Naive thymus-derived CD4-positive, alpha-beta T cell (primary cell): ENCODE results near the gene POM121. TPM values are rescaled to one million over a fixed set of nuclear protein-coding genes. Genes with fewer than 3 reads are reported as not detected.
"Not testable (repeated sequence)": the region's sequence is repeated elsewhere in the genome, so short reads cannot be mapped to it uniquely, and the experiment has no call there.

Source experiments
- ATAC-seq: fragments of 150-1000 bp; cut with Tn5 transposase; 2 replicates; pipeline ENCODE4 v1.10.0; 2021; ENCODE audit warnings: mild to moderate bottlenecking, moderate library complexity
- CTCF ChIA-PET: fragments of 350-600 bp; sonication (Branson Sonifier 250); formaldehyde crosslinking; loops from one replicate; lab custom pipeline; 2021; ENCODE audit warnings: antibody characterized with exemption; lab: Charles Lee
- POLR2A ChIA-PET: fragments of 350-600 bp; sonication (Branson Sonifier 250); formaldehyde crosslinking; loops from one replicate; lab custom pipeline; 2021; ENCODE audit warnings: antibody characterized with exemption, inconsistent platforms; lab: Charles Lee
- DNase-seq, 9 donors: peaks; one replicate each; pipeline versions ENCODE4 v3.0.0 to v3.0.0-alpha.2; 2020 to 2022; ENCODE audit warnings: mixed read lengths in 1 of 9
- H3K27ac ChIP-seq: one replicate; pipeline ENCODE4 v1.7.0; 2013; ENCODE audit warnings: mild to moderate bottlenecking, low read depth, low read length, moderate library complexity
- H3K27me3 ChIP-seq, 2 donors: one replicate each; pipeline ENCODE4 v1.7.0; 2013; ENCODE audit warnings: low read length in 2 of 2, mild to moderate bottlenecking in 2 of 2, moderate library complexity in 2 of 2; ENCODE audit not compliant: control insufficient read depth in 2 of 2, insufficient read depth in 2 of 2
- H3K36me3 ChIP-seq, 3 experiments: 1 replicate in 2 of 3; 2 replicates in 1 of 3; pipeline ENCODE4 v1.7.0; 2013; ENCODE audit warnings: low read length in 3 of 3, mild to moderate bottlenecking in 3 of 3, moderate library complexity in 1 of 3; ENCODE audit not compliant: insufficient read depth in 3 of 3, control insufficient read depth in 2 of 3
- H3K4me1 ChIP-seq, 2 donors: one replicate each; pipeline ENCODE4 v1.7.0; 2013; ENCODE audit warnings: low read length in 2 of 2, mild to moderate bottlenecking in 2 of 2, moderate library complexity in 1 of 2; ENCODE audit not compliant: control insufficient read depth in 2 of 2, insufficient read depth in 2 of 2
- H3K4me3 ChIP-seq: 2 replicates; pipeline ENCODE4 v1.7.0; 2013; ENCODE audit warnings: mild to moderate bottlenecking, low read length
- H3K9me3 ChIP-seq, 3 experiments: 1 replicate in 2 of 3; 2 replicates in 1 of 3; pipeline ENCODE4 v1.7.0; 2013; ENCODE audit warnings: low read length in 3 of 3; ENCODE audit not compliant: control insufficient read depth in 2 of 3
- H3K27ac Mint-ChIP-seq, 9 donors: one replicate each; pipeline ENCODE4 v1.8.0; 2020 to 2022; ENCODE audit warnings: mixed read lengths in 9 of 9, mild to moderate bottlenecking in 8 of 9, moderate library complexity in 5 of 9, inconsistent platforms in 2 of 9
- H3K27me3 Mint-ChIP-seq, 5 donors: one replicate each; pipeline ENCODE4 v1.8.0; 2021 to 2022; ENCODE audit warnings: mixed read lengths in 5 of 5, mild to moderate bottlenecking in 1 of 5
- H3K36me3 Mint-ChIP-seq, 5 donors: one replicate each; pipeline ENCODE4 v1.8.0; 2020 to 2022; ENCODE audit warnings: mixed read lengths in 5 of 5, mild to moderate bottlenecking in 3 of 5, inconsistent platforms in 1 of 5
- H3K4me1 Mint-ChIP-seq, 7 donors: one replicate each; pipeline ENCODE4 v1.8.0; 2020 to 2022; ENCODE audit warnings: mixed read lengths in 7 of 7, mild to moderate bottlenecking in 3 of 7, inconsistent platforms in 1 of 7
- H3K4me3 Mint-ChIP-seq, 10 donors: one replicate each; pipeline ENCODE4 v1.8.0; 2020 to 2022; ENCODE audit warnings: mild to moderate bottlenecking in 10 of 10, mixed read lengths in 10 of 10, moderate library complexity in 6 of 10, inconsistent platforms in 2 of 10
- H3K9me3 Mint-ChIP-seq, 11 donors: one replicate each; pipeline ENCODE4 v1.8.0; 2020 to 2022; ENCODE audit warnings: mixed read lengths in 11 of 11, mild to moderate bottlenecking in 4 of 11, inconsistent platforms in 1 of 11, moderate library complexity in 1 of 11
- intact Hi-C, 2 donors: fragments of 100-400 bp; cut with micrococcal nuclease; formaldehyde crosslinking; loops; one replicate each; pipeline ENCODE4 v1.15.1; 2023
- polyA plus RNA-seq, 2 donors: library from polyadenylated mRNA; unstranded; fragments of 300-500 nt; fragmentation: Illumina TruSeq; gene quantifications; one replicate each; pipeline ENCODE4 v1.2.3, GENCODE V29; 2021
- total RNA-seq, 6 experiments: library from RNA in 5 of 6; stranded (reverse) in 5 of 6; gene quantifications; 1 replicate in 5 of 6; 2 replicates in 1 of 6; pipeline ENCODE4 v1.2.3 and lab custom pipeline; 2021 to 2026

Gene POM121
- total and polyA plus RNA-seq, 7 experiments from 2014 or later: 10.9 to 73.4 (median 63.4) TPM

DNA sequence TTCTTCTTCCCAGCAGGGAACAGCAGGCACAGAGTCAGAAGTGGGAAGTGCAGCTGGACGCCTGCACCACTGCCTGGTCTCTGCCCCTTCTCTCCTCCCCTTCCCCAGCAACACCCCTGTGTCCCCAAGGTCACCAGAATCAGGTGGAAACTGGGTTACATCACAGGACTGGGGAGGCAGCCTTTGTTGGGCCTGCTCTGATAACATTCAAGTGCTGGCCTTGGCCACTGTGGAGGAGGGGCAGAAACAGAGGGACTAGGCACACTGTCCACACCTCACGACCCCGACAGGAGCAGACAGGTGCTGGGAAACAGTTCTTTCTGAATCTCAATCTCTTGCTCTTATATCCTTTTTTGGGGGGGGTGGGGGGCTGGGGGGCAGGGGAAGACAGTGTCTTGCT, 42.0 kb downstream of the POM121 start:
- POLR2A ChIA-PET, H3K4me1 ChIP-seq, H3K4me3 ChIP-seq, H3K27ac Mint-ChIP-seq, H3K27ac ChIP-seq, ATAC-seq, H3K9me3 ChIP-seq, DNase-seq, H3K4me1 Mint-ChIP-seq, intact Hi-C loops, H3K36me3 Mint-ChIP-seq, H3K4me3 Mint-ChIP-seq, H3K9me3 Mint-ChIP-seq, H3K27me3 Mint-ChIP-seq, H3K27me3 ChIP-seq, CTCF ChIA-PET, H3K36me3 ChIP-seq: not testable (repeated sequence)

DNA sequence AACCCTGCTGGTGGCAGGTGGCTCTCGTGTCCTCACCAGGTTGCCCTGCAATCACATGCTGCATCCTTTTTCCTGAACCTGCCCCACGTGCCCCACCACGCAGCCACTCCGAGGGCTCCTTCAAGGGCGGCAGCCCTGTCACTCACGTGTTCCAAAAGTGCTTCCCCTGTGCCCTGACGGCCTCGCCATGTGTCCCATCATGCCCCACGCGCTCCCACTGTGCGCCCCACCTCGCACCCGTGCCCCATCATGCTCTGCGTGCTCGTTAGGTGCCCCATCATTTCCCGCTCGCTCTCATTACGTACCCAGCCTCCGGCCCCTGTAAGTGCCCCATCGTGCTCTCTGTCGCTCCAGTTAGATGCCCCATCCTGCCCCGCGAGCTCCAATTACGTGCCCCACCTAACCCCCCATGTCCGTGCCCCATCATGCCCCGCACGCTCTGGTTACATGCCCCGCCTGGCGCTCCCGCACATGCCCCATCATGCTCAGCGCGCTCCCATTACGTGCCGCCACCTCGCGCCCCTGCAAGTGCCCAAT, 44.2 kb downstream of the POM121 start, which contains the start of gene TRIM74:
TSS of gene TRIM74 (minus strand) at position 487 of the 537 bp plus-strand sequence. CDS start 3,309 bp downstream, outside the sequence.
- H3K9me3 ChIP-seq, H3K36me3 ChIP-seq, H3K27me3 ChIP-seq, DNase-seq, H3K4me3 Mint-ChIP-seq, H3K4me1 Mint-ChIP-seq, H3K27me3 Mint-ChIP-seq, H3K4me3 ChIP-seq, H3K4me1 ChIP-seq, H3K9me3 Mint-ChIP-seq, CTCF ChIA-PET, POLR2A ChIA-PET, H3K27ac Mint-ChIP-seq, ATAC-seq, H3K36me3 Mint-ChIP-seq, intact Hi-C loops, H3K27ac ChIP-seq: not testable (repeated sequence)

DNA sequence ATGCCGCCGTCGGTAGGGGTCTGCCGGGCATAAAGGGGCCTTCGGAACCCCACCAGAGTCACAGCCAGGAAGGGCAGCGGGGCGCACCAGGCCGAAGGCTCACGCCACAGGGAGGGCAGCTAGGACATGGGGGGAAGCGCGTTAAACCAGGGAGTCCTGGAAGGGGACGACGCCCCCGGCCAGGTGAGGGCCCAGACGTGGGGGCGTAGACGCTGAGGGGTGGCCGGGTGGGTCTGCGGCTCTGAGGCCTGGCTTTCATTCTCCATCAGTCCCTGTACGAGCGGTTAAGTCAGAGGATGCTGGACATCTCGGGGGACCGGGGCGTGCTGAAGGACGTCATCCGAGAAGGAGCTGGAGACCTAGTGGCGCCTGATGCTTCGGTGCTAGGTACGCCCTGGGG, 44.8 kb downstream of the POM121 start:
- CTCF ChIA-PET, H3K4me3 Mint-ChIP-seq, ATAC-seq, H3K27ac ChIP-seq, H3K27ac Mint-ChIP-seq, H3K36me3 Mint-ChIP-seq, H3K4me3 ChIP-seq, H3K27me3 ChIP-seq, H3K27me3 Mint-ChIP-seq, H3K4me1 ChIP-seq, POLR2A ChIA-PET, H3K9me3 Mint-ChIP-seq, H3K9me3 ChIP-seq, intact Hi-C loops, DNase-seq, H3K4me1 Mint-ChIP-seq, H3K36me3 ChIP-seq: not testable (repeated sequence)

DNA sequence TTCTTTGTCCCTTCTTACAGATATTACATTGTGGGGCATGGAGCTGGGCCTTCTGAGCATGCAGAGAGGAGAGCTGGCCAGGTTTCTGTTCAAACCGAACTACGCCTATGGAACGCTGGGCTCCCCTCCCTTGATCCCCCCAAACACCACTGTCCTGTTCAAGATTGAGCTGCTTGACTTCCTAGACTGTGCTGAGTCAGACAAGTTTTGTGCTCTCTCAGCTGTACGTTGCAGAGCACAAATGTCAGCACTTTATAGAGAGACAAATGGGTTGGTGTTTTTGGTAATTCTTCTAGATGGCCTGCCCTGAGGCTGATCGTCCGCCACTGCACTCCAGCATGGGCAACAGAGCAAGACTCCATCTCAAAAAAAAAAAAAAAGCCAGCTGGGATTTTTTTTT, 46.6 kb downstream of the POM121 start:
- H3K27me3 ChIP-seq, CTCF ChIA-PET, ATAC-seq, H3K4me1 Mint-ChIP-seq, H3K27ac Mint-ChIP-seq, H3K4me3 ChIP-seq, intact Hi-C loops, H3K27me3 Mint-ChIP-seq, H3K4me1 ChIP-seq, H3K9me3 Mint-ChIP-seq, H3K36me3 ChIP-seq, H3K9me3 ChIP-seq, POLR2A ChIA-PET, H3K4me3 Mint-ChIP-seq, DNase-seq, H3K27ac ChIP-seq, H3K36me3 Mint-ChIP-seq: not testable (repeated sequence)

- H3K27ac ChIP-seq, intact Hi-C loops, H3K27ac Mint-ChIP-seq, H3K4me1 ChIP-seq, H3K4me3 Mint-ChIP-seq, POLR2A ChIA-PET, H3K36me3 ChIP-seq, H3K9me3 Mint-ChIP-seq, CTCF ChIA-PET, H3K9me3 ChIP-seq, H3K27me3 Mint-ChIP-seq, H3K36me3 Mint-ChIP-seq, ATAC-seq, H3K27me3 ChIP-seq, DNase-seq, H3K4me3 ChIP-seq, H3K4me1 Mint-ChIP-seq: not testable (repeated sequence)
Observed at GRCh38 chr7:72974781-72975180, 49.9 kb downstream of the POM121 start.

GRCh38 chr7:72975656-72976286, 50.9 kb downstream of the POM121 start:
- POLR2A ChIA-PET, H3K36me3 Mint-ChIP-seq, H3K27me3 Mint-ChIP-seq, H3K27ac Mint-ChIP-seq, ATAC-seq, H3K4me3 Mint-ChIP-seq, CTCF ChIA-PET, H3K27me3 ChIP-seq, H3K4me3 ChIP-seq, H3K27ac ChIP-seq, H3K36me3 ChIP-seq, DNase-seq, H3K4me1 Mint-ChIP-seq, H3K9me3 ChIP-seq, H3K4me1 ChIP-seq, H3K9me3 Mint-ChIP-seq, intact Hi-C loops: not testable (repeated sequence)

DNA sequence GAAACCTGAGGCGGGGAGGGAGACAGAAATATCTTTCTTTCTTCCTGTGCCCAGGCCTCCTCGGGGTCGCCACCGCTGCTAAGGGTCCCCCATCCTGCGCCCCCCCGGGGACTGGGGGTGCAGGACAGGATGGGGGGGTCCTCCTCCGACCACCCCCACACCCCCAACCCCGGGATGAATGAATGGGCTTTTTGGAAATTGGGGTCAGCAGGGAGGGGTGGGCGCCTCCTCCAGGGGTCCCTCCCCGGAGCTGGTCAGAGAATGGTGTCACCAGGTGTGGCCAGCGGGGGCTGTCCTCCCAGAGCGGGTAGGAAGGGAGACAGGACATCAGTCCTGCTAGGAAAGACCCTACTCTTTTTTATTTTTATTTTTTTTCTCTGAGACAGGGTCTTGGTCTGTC, 51.5 kb downstream of the POM121 start:
- H3K4me1 Mint-ChIP-seq, H3K4me3 ChIP-seq, ATAC-seq, H3K4me3 Mint-ChIP-seq, H3K9me3 Mint-ChIP-seq, H3K9me3 ChIP-seq, CTCF ChIA-PET, H3K27me3 ChIP-seq, H3K27me3 Mint-ChIP-seq, H3K36me3 Mint-ChIP-seq, DNase-seq, H3K27ac Mint-ChIP-seq, POLR2A ChIA-PET, H3K4me1 ChIP-seq, H3K36me3 ChIP-seq, H3K27ac ChIP-seq, intact Hi-C loops: not testable (repeated sequence)
